Uterus (tissue), 4 donors: ENCODE results near the gene PTPN14. TPM values are rescaled to one million over a fixed set of nuclear protein-coding genes. Genes with fewer than 3 reads are reported as not detected.

Source experiments
- DNase-seq, 2 donors: peaks; one replicate each; pipeline ENCODE4 v3.0.0-alpha.2; 2019 to 2020
- H3K27ac ChIP-seq, 2 donors: fragments of 200-600 bp; sonication (generic); 1 replicate in 1 of 2; 2 replicates in 1 of 2; pipeline ENCODE4 v1.5.1; 2016 to 2018
- H3K27me3 ChIP-seq, 2 donors: fragments of 200-600 bp; sonication (generic); one replicate each; pipeline ENCODE4 v1.5.1; 2018 to 2019; ENCODE audit warnings: control low read depth in 1 of 2
- H3K36me3 ChIP-seq, 2 donors: fragments of 200-600 bp; sonication (generic); one replicate each; pipeline ENCODE4 v1.5.1; 2019; ENCODE audit warnings: control low read depth in 1 of 2
- H3K4me1 ChIP-seq, 2 donors: fragments of 200-600 bp; sonication (generic); one replicate each; pipeline ENCODE4 v1.5.1; 2018 to 2019; ENCODE audit warnings: control low read depth in 1 of 2
- H3K4me3 ChIP-seq, 2 donors: fragments of 200-600 bp; sonication (generic); 1 replicate in 1 of 2; 2 replicates in 1 of 2; pipeline ENCODE4 v1.5.1; 2018 to 2019; ENCODE audit warnings: mild to moderate bottlenecking in 1 of 2
- H3K9me3 ChIP-seq, 2 donors: fragments of 200-600 bp; sonication (generic); one replicate each; pipeline ENCODE4 v1.5.1; 2019; ENCODE audit warnings: control low read depth in 1 of 2
- POLR2A ChIP-seq, 2 donors: fragments of 450-650 bp; IDR thresholded peaks; one replicate each; pipeline ENCODE4 v1.6.1; 2016; ENCODE audit warnings: antibody characterized with exemption in 2 of 2, mild to moderate bottlenecking in 1 of 2, moderate library complexity in 1 of 2
- intact Hi-C: fragments of 100-400 bp; cut with DNase I; formaldehyde crosslinking; loops from one replicate; pipeline ENCODE4 v1.15.1; 2023; ENCODE audit warnings: low total_unique reads
- total RNA-seq, 4 donors: library from RNA; depleted of rRNA in 3 of 4; stranded (reverse); fragments of >200 nt in 3 of 4; gene quantifications; one replicate each; pipeline versions ENCODE4 v1.1.0 to v1.2.4, GENCODE V29; 2014 to 2023
- TF ChIP-seq, protein P1 (sequence below), 4 experiments: fragments of 200-600 bp in 2 of 4; fragments of 450-650 bp in 2 of 4; sonication (generic) in 2 of 4; IDR thresholded peaks; one replicate each; pipeline ENCODE4 v1.5.1; 2016 to 2019; ENCODE audit warnings: antibody characterized with exemption in 4 of 4, mild to moderate bottlenecking in 2 of 4, moderate library complexity in 1 of 4
- donor health status: DM: yes; HTN: yes; CAD: no.

The PTPN14 gene
- total RNA-seq, 4 donors from 2014 or later = 13.2 to 78.0 (median 30.9) TPM

DNA sequence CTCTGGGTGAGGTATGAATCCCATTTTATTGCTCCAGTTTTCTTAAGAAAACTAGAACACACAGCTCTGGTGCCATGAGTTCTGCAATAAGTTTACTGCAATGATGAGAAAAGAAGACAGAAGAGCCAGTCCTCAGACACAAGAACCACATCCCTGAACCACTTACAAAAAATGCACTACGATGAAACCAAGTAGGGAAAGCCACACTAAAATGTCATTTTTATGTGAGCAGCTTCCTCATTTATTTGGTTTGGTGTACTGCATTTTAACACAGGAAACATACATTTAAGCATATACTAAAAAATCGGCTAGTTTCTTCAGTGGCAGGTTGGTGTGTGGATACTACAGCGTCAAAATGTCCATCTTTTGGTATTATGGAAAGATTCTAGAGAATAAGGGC is 95.9 kb downstream of the PTPN14 start:
- intact Hi-C loops = no loop called here
- Histone ChIP-seq H3K4me3 (no peak overlapping the region), H3K9me3 (no peaks in the 10 kb centered on the region), H3K36me3 (no peaks in the 10 kb centered on the region), H3K27ac (no peak overlapping the region), H3K4me1 (no peaks in the 10 kb centered on the region), H3K27me3 (no peaks in the 10 kb centered on the region)
- no peak for DNase-seq
- TF ChIP-seq, protein P1, sequence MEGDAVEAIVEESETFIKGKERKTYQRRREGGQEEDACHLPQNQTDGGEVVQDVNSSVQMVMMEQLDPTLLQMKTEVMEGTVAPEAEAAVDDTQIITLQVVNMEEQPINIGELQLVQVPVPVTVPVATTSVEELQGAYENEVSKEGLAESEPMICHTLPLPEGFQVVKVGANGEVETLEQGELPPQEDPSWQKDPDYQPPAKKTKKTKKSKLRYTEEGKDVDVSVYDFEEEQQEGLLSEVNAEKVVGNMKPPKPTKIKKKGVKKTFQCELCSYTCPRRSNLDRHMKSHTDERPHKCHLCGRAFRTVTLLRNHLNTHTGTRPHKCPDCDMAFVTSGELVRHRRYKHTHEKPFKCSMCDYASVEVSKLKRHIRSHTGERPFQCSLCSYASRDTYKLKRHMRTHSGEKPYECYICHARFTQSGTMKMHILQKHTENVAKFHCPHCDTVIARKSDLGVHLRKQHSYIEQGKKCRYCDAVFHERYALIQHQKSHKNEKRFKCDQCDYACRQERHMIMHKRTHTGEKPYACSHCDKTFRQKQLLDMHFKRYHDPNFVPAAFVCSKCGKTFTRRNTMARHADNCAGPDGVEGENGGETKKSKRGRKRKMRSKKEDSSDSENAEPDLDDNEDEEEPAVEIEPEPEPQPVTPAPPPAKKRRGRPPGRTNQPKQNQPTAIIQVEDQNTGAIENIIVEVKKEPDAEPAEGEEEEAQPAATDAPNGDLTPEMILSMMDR (IDR thresholded peaks at IDR 0.05) = no peak
- no peak for TF ChIP-seq POLR2A (IDR thresholded peaks at IDR 0.05)

DNA sequence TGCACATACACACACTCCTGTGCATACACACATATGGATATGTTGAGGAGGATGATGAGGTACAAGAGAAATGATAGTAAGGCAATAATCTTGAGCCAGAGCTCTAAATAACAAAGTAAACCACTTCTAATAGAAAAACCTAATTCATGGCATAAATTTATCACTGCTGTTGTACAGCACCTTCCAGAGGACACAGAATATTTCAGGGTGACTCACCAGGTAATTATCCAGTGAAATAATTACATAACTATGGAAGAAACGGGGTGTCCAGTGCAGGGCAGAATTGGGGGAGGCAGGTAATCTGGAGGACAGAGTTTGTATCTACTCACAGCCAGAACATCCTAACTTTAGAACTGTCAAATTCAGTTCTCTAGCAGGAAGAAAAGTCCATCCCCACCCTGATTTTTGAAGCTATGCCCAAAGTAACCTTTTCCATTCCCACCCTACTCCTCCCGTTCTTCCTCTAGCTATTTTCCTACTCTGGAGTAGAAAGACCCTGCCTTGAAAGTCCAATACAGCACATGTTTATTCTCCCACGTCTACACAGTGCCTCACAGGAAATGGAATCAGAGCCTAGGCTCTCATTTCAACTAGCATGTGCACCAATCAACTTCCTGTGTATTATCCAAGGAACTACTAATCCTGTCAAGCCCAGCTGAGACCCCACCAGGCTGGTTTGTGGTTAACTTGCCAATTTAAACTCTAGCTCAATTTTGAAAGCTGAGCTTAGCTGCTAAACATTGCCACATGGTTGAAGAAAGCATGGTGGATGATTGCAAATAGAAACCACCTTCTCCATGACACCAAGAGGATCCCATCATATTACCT is 96.6 kb downstream of the PTPN14 start:
- TF ChIP-seq, protein P1 (IDR thresholded peaks at IDR 0.05) = no peak
- TF ChIP-seq POLR2A (IDR thresholded peaks at IDR 0.05) = no peak
- H3K27ac ChIP-seq = peak overlapping the region in 1 of 2 donors; percentile 1
- no peaks in the 10 kb centered on the region for H3K9me3 ChIP-seq
- no peak for DNase-seq
- no peaks in the 10 kb centered on the region for H3K27me3 ChIP-seq
- no peak overlapping the region for H3K4me3 ChIP-seq
- H3K36me3 ChIP-seq = no peaks in the 10 kb centered on the region
- intact Hi-C loops = no loop called here
- H3K4me1 ChIP-seq = no peaks in the 10 kb centered on the region

DNA sequence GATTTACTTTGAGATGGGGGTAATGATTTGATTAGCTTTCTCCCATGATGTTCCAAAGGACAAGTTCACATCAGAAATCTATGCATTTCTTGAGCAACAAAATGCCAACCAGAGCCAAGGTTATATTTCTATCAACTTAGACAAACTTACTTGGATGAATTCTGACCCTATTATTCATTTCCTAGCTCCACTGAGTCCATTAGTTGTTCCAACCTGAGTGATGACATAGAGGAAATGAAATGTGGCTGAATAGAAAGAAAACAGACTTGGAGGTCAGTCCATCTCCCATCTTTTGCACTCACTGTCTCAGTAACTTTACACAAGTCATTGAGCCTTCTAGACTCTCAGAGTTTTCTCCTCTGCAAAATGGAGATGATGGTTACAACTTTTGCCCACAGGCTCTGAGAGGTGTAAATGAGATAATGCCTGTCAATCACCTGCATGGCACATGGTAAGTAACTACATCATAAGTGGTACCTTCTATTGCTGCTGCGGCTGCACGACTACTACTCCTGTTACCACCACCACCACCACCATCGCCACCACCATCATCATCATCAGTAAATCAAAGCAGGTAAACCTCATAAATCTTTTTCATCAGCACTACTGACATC is 98.2 kb downstream of the PTPN14 start:
- Histone ChIP-seq H3K27me3 (no peaks in the 10 kb centered on the region), H3K36me3 (no peaks in the 10 kb centered on the region), H3K4me3 (no peak overlapping the region), H3K27ac (no peak overlapping the region), H3K4me1 (no peaks in the 10 kb centered on the region), H3K9me3 (no peaks in the 10 kb centered on the region)
- no peak for DNase-seq
- intact Hi-C loops = no loop called here
- TF ChIP-seq, protein P1 (IDR thresholded peaks at IDR 0.05) = no peak
- TF ChIP-seq POLR2A (IDR thresholded peaks at IDR 0.05) = no peak

DNA sequence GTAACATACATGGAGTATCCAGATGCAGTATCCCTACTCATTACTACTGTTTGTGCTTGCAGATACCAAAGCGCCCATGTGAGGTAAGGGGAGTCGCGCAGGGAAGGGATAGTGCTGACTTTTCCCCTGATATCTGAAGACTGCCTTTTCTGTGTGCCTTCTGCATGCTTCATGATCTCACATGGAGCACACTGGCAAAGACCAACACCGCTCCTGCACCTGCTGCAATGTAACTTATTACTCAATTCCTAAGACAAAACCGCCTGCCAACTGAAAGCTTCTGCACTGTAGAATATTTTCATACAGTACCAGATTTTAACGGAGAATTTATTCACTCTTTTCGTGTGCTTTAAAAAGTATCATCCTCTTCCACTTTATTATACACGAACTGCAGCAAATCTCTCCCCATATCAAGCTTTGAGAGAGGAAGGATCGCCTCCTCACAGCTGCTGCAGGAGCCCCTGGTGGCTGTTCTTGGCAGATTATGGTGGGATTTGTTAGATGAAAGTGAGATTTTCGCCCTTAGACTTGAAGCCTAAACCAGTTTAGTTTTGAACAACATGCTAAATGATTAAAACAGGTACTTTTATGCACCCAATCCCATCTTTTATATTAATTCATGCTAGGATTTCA is 99.1 kb downstream of the PTPN14 start:
- TF ChIP-seq POLR2A (IDR thresholded peaks at IDR 0.05) = no peak
- TF ChIP-seq, protein P1 (IDR thresholded peaks at IDR 0.05) = no peak
- intact Hi-C loops = no loop called here
- H3K9me3 ChIP-seq = no peaks in the 10 kb centered on the region
- no peak for DNase-seq
- no peaks in the 10 kb centered on the region for H3K36me3 ChIP-seq
- no peak overlapping the region for H3K4me3 ChIP-seq
- H3K27ac ChIP-seq = no peak overlapping the region
- H3K27me3 ChIP-seq = no peaks in the 10 kb centered on the region
- H3K4me1 ChIP-seq = peaks cover 0 to under 1% of the 10 kb centered on the region in 2 donors

DNA sequence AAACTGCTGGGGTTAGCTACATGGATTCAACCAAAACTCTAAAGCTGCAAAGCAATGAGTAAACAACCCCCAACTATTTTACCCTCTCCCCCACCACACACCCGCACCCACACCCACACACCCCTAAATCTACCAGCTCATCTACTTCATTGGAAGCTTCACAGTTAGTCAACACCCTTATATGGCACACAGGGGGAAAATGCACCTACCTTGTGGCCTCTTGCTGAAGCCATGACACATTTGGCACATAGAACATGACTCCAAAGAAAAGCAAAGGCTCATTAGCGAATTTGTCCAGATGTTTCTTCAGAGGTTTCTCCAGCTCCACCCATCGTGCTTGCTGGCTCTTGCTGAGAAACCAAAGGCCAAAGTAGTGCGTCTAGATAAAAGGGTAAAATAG is 99.8 kb downstream of the PTPN14 start:
- H3K27me3 ChIP-seq = no peaks in the 10 kb centered on the region
- intact Hi-C loops = no loop called here
- DNase-seq = no peak

More for the DNA sequence above, 99.8 kb downstream of the PTPN14 start:
- peaks cover 0 to 7% of the 10 kb centered on the region in 2 donors for H3K4me1 ChIP-seq
- H3K27ac ChIP-seq = no peak overlapping the region
- no peaks in the 10 kb centered on the region for H3K36me3 ChIP-seq
- H3K9me3 ChIP-seq = no peaks in the 10 kb centered on the region
- H3K4me3 ChIP-seq = no peak overlapping the region
- TF ChIP-seq, protein P1 (IDR thresholded peaks at IDR 0.05) = no peak
- TF ChIP-seq POLR2A (IDR thresholded peaks at IDR 0.05) = no peak
